HepG2 (cell line): ENCODE measurements around the gene ADGRL3. TPM values are rescaled to one million over a fixed set of nuclear protein-coding genes. Genes with fewer than 3 reads are reported as not detected.
A peak's percentile ranks its signal among the peaks of the same experiment; 100 is the strongest.

Experiments
- ATAC-seq: fragments of 200-7000 bp; cut with Tn5 transposase; 3 replicates; pipeline ENCODE4 v1.9.1; 2020; ENCODE audit warnings: mild to moderate bottlenecking, moderate library complexity
- BruUV-seq: library from RNA; stranded (reverse); fragments of 400-500 nt; replicated peaks from 2 replicates; lab custom pipeline; 2021; lab: Mats Ljungman, UMichigan
- CTCF ChIA-PET: fragments of 300-600 bp; formaldehyde crosslinking; extraction: SDS; loops from one replicate; lab custom pipeline; 2021; ENCODE audit warnings: low total read pairs, inconsistent platforms, low intra/inter-chr PET ratio; lab: Yijun Ruan, JAX
- POLR2A ChIA-PET: fragments of 350-600 bp; sonication (Branson Sonifier 250); formaldehyde crosslinking; loops from one replicate; lab custom pipeline; 2020; ENCODE audit warnings: antibody characterized with exemption, inconsistent platforms; lab: Yijun Ruan, JAX
- DNase-seq: peaks from one replicate; pipeline ENCODE4 v3.0.0-alpha.2; 2015; ENCODE audit warnings: low spot score
- FAIRE-seq: peaks from 3 replicates; lab custom pipeline; 2011; peaks lifted over from hg19 to GRCh38; lab: Jason Lieb, UNC
- H2AFZ ChIP-seq: one replicate; pipeline ENCODE4 v1.6.1; 2011; ENCODE audit warnings: low read length, inconsistent platforms
- H3K27ac ChIP-seq: fragments of 300-600 bp; 3 replicates; pipeline ENCODE4 v1.8.0; 2011; ENCODE audit warnings: mixed run types, mild to moderate bottlenecking, mixed read lengths, low read length, inconsistent platforms; ENCODE audit not compliant: insufficient read depth; ENCODE audit errors: extremely low read length
- H3K27me3 ChIP-seq, 2 experiments: fragments of 200-600 bp in 1 of 2; 2 replicates in 1 of 2; 3 replicates in 1 of 2; pipeline versions ENCODE4 v1.6.0 to v1.8.0; 2011; ENCODE audit warnings: low read length in 2 of 2, mild to moderate bottlenecking in 2 of 2, moderate library complexity in 2 of 2, inconsistent platforms in 1 of 2; ENCODE audit not compliant: insufficient read depth in 2 of 2, control insufficient read depth in 1 of 2
- H3K36me3 ChIP-seq, 2 experiments: fragments of 200-600 bp in 1 of 2; replicated peaks in 1 of 2; 2 replicates in 1 of 2; 3 replicates in 1 of 2; pipeline versions ENCODE4 v1.5.1 to v1.8.0; 2011; ENCODE audit warnings: low read length in 2 of 2, inconsistent platforms in 1 of 2; ENCODE audit not compliant: insufficient read depth in 2 of 2, control insufficient read depth in 1 of 2
- H3K4me1 ChIP-seq: 2 replicates; pipeline ENCODE4 v1.5.1; 2012; ENCODE audit warnings: low read length, inconsistent platforms; ENCODE audit not compliant: insufficient read depth
- H3K4me2 ChIP-seq: 2 replicates; pipeline ENCODE4 v1.6.0; 2011; ENCODE audit warnings: low read depth, low read length, inconsistent platforms
- H3K4me3 ChIP-seq, 3 experiments: fragments of 200-600 bp in 1 of 3; sonication (generic), shearing (Covaris generic) in 1 of 3; replicated peaks in 1 of 3; 2 replicates each; pipeline ENCODE4 v1.5.1; 2011 to 2016; ENCODE audit warnings: low read length in 3 of 3, inconsistent platforms in 2 of 3, low read depth in 2 of 3, mild to moderate bottlenecking in 2 of 3, control low read depth in 1 of 3, mixed read lengths in 1 of 3; ENCODE audit not compliant: insufficient read depth in 1 of 3
- H3K79me2 ChIP-seq: one replicate; pipeline ENCODE4 v1.6.1; 2011; ENCODE audit warnings: low read length, inconsistent platforms; ENCODE audit not compliant: insufficient read depth
- H3K9ac ChIP-seq: 2 replicates; pipeline ENCODE4 v1.6.0; 2011; ENCODE audit warnings: mild to moderate bottlenecking, low read depth, low read length, inconsistent platforms; ENCODE audit not compliant: insufficient read depth
- H3K9me3 ChIP-seq: 2 replicates; pipeline ENCODE4 v1.5.1; 2012; ENCODE audit warnings: mild to moderate bottlenecking, low read length
- H4K20me1 ChIP-seq: 2 replicates; pipeline ENCODE4 v1.6.0; 2011; ENCODE audit warnings: inconsistent platforms, mild to moderate bottlenecking, low read length, moderate library complexity; ENCODE audit not compliant: insufficient read depth
- BRD4 ChIP-seq: sonication (generic); formaldehyde crosslinking; IDR thresholded peaks from 2 replicates; pipeline ENCODE4 v1.4.0; 2020; ENCODE audit warnings: missing genetic modification reagents
- CEBPB ChIP-seq: IDR thresholded peaks from 2 replicates; pipeline ENCODE4 v1.6.1; 2011; ENCODE audit warnings: low read depth, low read length, improper control_type of control experiment, borderline replicate concordance
- ELF3 ChIP-seq: IDR thresholded peaks from 2 replicates; pipeline ENCODE4 v1.6.1; 2016; ENCODE audit warnings: missing genetic modification reagents, missing compliant biosample characterization
- GATA4 ChIP-seq: sonication (generic); IDR thresholded peaks from 2 replicates; pipeline ENCODE4 v1.6.1; 2016; ENCODE audit warnings: antibody characterized with exemption, low read depth, borderline replicate concordance
- MAFF ChIP-seq: IDR thresholded peaks from 2 replicates; pipeline ENCODE4 v1.6.1; 2011; ENCODE audit warnings: low read depth, low read length, improper control_type of control experiment
- MED13 ChIP-seq: sonication (generic); formaldehyde crosslinking; IDR thresholded peaks from 2 replicates; pipeline ENCODE4 v1.5.0; 2020; ENCODE audit warnings: missing genetic modification reagents
- NR2F6 ChIP-seq, 2 experiments: IDR thresholded peaks; 2 replicates each; pipeline ENCODE4 v1.6.1; 2016; ENCODE audit warnings: antibody characterized with exemption in 1 of 2, mild to moderate bottlenecking in 1 of 2
- RCOR2 ChIP-seq: IDR thresholded peaks from 2 replicates; pipeline ENCODE4 v1.6.1; 2016; ENCODE audit warnings: missing biosample characterization, missing genetic modification reagents
- WGBS: methylation state at CpG from one replicate; pipeline ENCODE4 v1.1.6; 2017; ENCODE audit warnings: low lambda C conversion rate; 5-methylcytosine and 5-hydroxymethylcytosine counted together
- in situ Hi-C: cut with HindIII; loops from 2 replicates; pipeline ENCODE4 v1.10.0; 2017; ENCODE audit warnings: low pct_unique_long_range_greater_than_20kb; ENCODE audit not compliant: extremely low pct_ligation_motif_present
- intact Hi-C: fragments of 100-400 bp; cut with micrococcal nuclease; formaldehyde crosslinking; loops from one replicate; pipeline ENCODE4 v1.10.0; 2022; ENCODE audit not compliant: unreplicated experiment
- polyA plus RNA-seq, 8 experiments: library from polyadenylated mRNA; depleted of rRNA in 3 of 8; stranded (reverse) in 7 of 8; unstranded in 1 of 8; fragments of >200 nt; fragmentation: Illumina TruSeq in 4 of 8; extraction: Trizol in 4 of 8; gene quantifications; 2 replicates each; pipeline versions ENCODE4 v1.2.1 to v1.2.3, GENCODE V29; 2011 to 2016; ENCODE audit warnings: low read depth in 4 of 8, missing spikeins in 1 of 8, mixed read lengths in 1 of 8; ENCODE audit not compliant: insufficient read depth in 1 of 8
- total RNA-seq, 5 experiments: library from RNA; depleted of rRNA; stranded (reverse); fragments of >200 nt; fragmentation: Illumina TruSeq; extraction: Trizol; gene quantifications; 2 replicates each; pipeline ENCODE4 v1.2.3, GENCODE V29; 2016; ENCODE audit warnings: low read depth in 1 of 5
- TF ChIP-seq, protein P1 (sequence below): sonication (generic); formaldehyde crosslinking; IDR thresholded peaks from 2 replicates; pipeline ENCODE4 v1.4.0; 2020; ENCODE audit warnings: missing genetic modification reagents

The ADGRL3 gene
- total and polyA plus RNA-seq, 2 of the 13 experiments (the other 11 are each of a cell fraction or from before 2014, with no cell fraction given) = 0.04 to 0.05 TPM

DNA sequence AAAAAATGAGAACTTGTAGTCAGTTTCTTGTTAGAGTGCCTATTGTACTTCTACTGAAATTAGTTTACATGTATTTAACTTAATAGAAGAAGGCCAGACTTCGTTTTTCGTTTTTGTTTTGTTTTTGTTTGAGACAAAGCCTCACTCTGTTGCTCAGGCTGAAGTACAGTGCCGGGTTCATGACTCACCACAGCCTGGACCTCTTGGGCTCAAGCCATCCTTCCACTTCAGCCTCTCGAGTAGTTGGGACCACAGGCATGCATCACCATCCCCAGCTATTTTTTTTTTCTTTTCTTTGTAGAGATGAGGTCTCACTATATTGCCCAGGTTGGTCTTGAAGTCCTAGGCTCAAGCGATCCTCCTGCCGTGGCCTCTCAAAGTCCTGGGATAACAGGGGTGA lies 793.9 kb downstream of the ADGRL3 start (continued):
- TF ChIP-seq, protein P1, sequence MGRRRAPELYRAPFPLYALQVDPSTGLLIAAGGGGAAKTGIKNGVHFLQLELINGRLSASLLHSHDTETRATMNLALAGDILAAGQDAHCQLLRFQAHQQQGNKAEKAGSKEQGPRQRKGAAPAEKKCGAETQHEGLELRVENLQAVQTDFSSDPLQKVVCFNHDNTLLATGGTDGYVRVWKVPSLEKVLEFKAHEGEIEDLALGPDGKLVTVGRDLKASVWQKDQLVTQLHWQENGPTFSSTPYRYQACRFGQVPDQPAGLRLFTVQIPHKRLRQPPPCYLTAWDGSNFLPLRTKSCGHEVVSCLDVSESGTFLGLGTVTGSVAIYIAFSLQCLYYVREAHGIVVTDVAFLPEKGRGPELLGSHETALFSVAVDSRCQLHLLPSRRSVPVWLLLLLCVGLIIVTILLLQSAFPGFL (CRISPR knock-in tag) = no peak
- TF ChIP-seq RCOR2 (CRISPR knock-in tag) (no peak), MED13 (no peak), BRD4 (CRISPR knock-in tag) (no peak)

DNA sequence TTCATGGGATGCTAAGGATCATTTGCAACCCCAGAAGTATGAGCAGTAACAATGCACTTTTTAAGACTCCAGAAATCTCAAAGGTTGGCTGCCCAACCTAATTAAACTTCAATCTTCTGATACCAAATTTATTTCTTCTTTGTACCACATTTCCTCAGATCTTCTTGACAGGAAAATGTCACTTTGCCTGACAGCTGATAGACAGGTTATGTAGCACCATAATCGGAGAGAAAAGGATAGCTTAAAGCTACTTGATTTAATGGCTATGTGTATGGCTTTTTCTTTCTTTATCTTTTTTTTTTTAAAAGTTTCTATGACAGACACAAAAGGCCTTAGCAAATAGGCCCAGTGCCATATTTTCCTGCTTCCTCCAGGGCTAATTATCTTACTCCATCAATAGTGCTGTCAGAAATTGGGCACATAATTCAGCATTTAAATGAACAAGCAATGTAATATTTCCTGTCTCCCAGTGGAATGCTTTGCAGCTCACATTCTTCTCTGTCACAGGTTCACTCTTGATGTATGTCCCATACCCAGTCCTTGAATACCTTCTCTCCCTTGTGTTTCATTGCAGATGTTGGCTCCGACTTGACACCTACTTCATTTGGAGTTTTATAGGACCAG lies 795.7 kb downstream of the ADGRL3 start:
- intact Hi-C loops = no loop called here
- Histone ChIP-seq H3K4me2 (no peak overlapping the region), H3K79me2 (no peaks in the 10 kb centered on the region), H3K9ac (no peak overlapping the region), H3K27me3 (no peaks in the 10 kb centered on the region), H3K27ac (no peak overlapping the region), H4K20me1 (no peaks in the 10 kb centered on the region), H2AFZ (no peak overlapping the region), H3K4me1 (no peaks in the 10 kb centered on the region), H3K9me3 (no peaks in the 10 kb centered on the region), H3K4me3 (no peak overlapping the region), H3K36me3 (no peaks in the 10 kb centered on the region)
- BruUV-seq = no TSS peak
- DNase-seq = no peak
- WGBS = 17% methylated on average over 2 of the region's 2 CpGs
- in situ Hi-C loops = no loop called here
- no peak for TF ChIP-seq MAFF
- POLR2A ChIA-PET = no interaction called here
- ATAC-seq = no peak
- FAIRE-seq = no peak
- CTCF ChIA-PET = no interaction called here

DNA sequence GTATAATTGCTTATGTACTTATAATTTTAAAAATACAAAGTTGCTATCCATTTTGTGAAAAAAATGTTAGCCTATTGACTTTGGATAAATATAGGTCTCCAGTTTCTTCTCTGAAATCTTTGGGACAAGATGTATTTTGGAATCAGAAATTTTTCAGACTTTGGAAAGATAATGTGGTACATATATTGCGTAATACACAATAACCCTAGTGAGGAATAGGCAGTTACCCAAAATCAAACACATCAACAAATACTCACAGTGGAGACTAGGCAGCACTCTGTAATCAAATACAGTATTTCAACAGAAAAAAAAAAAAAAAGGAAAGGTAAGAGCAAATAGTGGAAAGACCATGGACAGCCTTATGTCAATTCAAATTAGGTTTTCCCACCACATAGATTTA lies 796.8 kb downstream of the ADGRL3 start:
- 37% methylated on average over 1 of the region's 1 CpG for WGBS
- TF ChIP-seq CEBPB (peak; percentile 79; the same call in 1 of the 2 replicates), ELF3 (CRISPR knock-in tag) (no peak), NR2F6 (IDR thresholded peaks at IDR 0.05) (no peak), NR2F6 (CRISPR knock-in tag; IDR thresholded peaks at IDR 0.05) (no peak), GATA4 (no peak)
- Histone ChIP-seq H3K36me3 (no peaks in the 10 kb centered on the region), H3K4me1 (no peaks in the 10 kb centered on the region), H3K79me2 (no peaks in the 10 kb centered on the region), H3K27me3 (no peaks in the 10 kb centered on the region), H3K9me3 (no peaks in the 10 kb centered on the region), H3K9ac (no peak overlapping the region), H3K27ac (no peak overlapping the region), H2AFZ (no peak overlapping the region), H4K20me1 (no peaks in the 10 kb centered on the region), H3K4me2 (no peak overlapping the region), H3K4me3 (no peak overlapping the region)
- DNase-seq (no peak), ATAC-seq (no peak), FAIRE-seq (no peak)
- no TSS peak for BruUV-seq
- ChIA-PET POLR2A (no interaction called here), CTCF (interaction anchor here (0.6 kb wide), 1 partner anchor 449 kb away, joined by 3 read pairs; no protein-coding TSS in a partner anchor)
- in situ Hi-C loops (no loop called here), intact Hi-C loops (no loop called here)
